ENCODE data around the gene ZHX3. TPM values are rescaled to one million over a fixed set of nuclear protein-coding genes. Genes with fewer than 3 reads are reported as not detected.

Gene ZHX3
- total and polyA plus RNA-seq, 2 of the 13 experiments (the other 11 are each of a cell fraction or from before 2014, with no cell fraction given): 8.4 to 11.7 TPM

DNA sequence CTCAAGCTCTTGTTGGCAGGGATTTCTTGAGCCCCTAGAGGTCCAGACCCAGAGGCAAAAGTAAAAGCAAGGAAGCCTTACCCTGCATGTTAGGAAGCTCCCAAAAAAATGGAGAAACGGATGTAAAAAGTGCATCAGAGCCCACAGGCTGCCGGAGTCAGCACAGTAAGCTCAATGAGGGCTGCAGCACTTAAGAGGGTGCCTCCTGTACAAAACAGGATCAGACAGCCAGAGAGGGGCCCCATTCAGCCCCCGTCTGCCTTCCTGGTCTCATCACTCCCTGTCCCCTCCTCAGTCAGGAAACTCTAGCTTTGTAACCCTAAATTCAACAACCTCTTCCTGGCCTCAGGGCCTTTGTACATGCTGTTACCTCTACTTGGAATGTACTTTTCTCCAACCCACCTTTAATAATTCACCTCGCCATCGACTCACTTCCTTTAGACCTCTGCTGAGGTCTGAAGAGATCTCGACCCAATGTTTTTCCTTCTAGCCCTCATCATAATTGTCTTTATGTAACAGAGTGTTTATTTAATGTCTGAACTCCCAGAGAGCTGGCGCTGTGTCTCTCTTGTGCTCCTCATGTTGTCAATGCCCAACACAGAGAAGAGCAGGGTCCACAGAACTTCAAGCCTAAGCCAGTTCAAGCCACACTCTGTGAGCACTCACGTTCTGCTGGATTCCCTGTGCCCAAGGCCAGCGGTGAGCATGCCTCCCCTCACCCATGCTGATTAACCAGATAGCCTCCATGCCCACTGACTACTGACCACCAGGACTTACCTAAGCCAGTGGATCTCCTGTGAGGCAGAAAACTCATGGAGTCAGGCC lies 183.0 kb downstream of the ZHX3 start (continued):
- TF ChIP-seq RBFOX2 (IDR thresholded peaks at IDR 0.05; ENCODE audit: low read depth, low read length) (no peak), ZNF776 (CRISPR knock-in tag; IDR thresholded peaks at IDR 0.05) (no peak), GLI4 (CRISPR knock-in tag; IDR thresholded peaks at IDR 0.05; ENCODE audit: borderline replicate concordance) (peak; percentile 81; the same call in 1 of the 2 replicates), ZBTB21 (CRISPR knock-in tag; IDR thresholded peaks at IDR 0.05) (no peak), XRCC5 (optimal IDR thresholded peaks at IDR 0.05; ENCODE audit: low read length) (no peak), ZNF501 (CRISPR knock-in tag; IDR thresholded peaks at IDR 0.05) (peak; percentile 13; the same call in 1 of the 2 replicates), AGO2 (optimal IDR thresholded peaks at IDR 0.05; ENCODE audit: low read depth, low read length) (no peak), IKZF1 (IDR thresholded peaks at IDR 0.05) (no peak), SNAPC2 (CRISPR knock-in tag; IDR thresholded peaks at IDR 0.05) (0 out of 2 replicates have a peak, but pooled peaks have one; percentile 3), KLF11 (CRISPR knock-in tag; IDR thresholded peaks at IDR 0.05) (no peak), HDAC2 (CRISPR knock-in tag; IDR thresholded peaks at IDR 0.05) (no peak), ZNF274 (CRISPR knock-in tag; IDR thresholded peaks at IDR 0.05) (0 out of 2 replicates have a peak, but pooled peaks have one; percentile 43), ZNF773 (CRISPR knock-in tag; IDR thresholded peaks at IDR 0.05; ENCODE audit: borderline replicate concordance) (no peak), ZNF33B (CRISPR knock-in tag; IDR thresholded peaks at IDR 0.05) (0 out of 2 replicates have a peak, but pooled peaks have one; percentile 23), KMT2A (CRISPR knock-in tag; IDR thresholded peaks at IDR 0.05) (no peak), HIVEP1 (CRISPR knock-in tag; IDR thresholded peaks at IDR 0.05) (no peak)
- TF ChIP-seq, protein P1, sequence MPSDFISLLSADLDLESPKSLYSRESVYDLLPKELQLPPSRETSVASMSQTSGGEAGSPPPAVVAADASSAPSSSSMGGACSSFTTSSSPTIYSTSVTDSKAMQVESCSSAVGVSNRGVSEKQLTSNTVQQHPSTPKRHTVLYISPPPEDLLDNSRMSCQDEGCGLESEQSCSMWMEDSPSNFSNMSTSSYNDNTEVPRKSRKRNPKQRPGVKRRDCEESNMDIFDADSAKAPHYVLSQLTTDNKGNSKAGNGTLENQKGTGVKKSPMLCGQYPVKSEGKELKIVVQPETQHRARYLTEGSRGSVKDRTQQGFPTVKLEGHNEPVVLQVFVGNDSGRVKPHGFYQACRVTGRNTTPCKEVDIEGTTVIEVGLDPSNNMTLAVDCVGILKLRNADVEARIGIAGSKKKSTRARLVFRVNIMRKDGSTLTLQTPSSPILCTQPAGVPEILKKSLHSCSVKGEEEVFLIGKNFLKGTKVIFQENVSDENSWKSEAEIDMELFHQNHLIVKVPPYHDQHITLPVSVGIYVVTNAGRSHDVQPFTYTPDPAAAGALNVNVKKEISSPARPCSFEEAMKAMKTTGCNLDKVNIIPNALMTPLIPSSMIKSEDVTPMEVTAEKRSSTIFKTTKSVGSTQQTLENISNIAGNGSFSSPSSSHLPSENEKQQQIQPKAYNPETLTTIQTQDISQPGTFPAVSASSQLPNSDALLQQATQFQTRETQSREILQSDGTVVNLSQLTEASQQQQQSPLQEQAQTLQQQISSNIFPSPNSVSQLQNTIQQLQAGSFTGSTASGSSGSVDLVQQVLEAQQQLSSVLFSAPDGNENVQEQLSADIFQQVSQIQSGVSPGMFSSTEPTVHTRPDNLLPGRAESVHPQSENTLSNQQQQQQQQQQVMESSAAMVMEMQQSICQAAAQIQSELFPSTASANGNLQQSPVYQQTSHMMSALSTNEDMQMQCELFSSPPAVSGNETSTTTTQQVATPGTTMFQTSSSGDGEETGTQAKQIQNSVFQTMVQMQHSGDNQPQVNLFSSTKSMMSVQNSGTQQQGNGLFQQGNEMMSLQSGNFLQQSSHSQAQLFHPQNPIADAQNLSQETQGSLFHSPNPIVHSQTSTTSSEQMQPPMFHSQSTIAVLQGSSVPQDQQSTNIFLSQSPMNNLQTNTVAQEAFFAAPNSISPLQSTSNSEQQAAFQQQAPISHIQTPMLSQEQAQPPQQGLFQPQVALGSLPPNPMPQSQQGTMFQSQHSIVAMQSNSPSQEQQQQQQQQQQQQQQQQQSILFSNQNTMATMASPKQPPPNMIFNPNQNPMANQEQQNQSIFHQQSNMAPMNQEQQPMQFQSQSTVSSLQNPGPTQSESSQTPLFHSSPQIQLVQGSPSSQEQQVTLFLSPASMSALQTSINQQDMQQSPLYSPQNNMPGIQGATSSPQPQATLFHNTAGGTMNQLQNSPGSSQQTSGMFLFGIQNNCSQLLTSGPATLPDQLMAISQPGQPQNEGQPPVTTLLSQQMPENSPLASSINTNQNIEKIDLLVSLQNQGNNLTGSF (CRISPR knock-in tag; IDR thresholded peaks at IDR 0.05): no peak
- TF ChIP-seq, protein P2, sequence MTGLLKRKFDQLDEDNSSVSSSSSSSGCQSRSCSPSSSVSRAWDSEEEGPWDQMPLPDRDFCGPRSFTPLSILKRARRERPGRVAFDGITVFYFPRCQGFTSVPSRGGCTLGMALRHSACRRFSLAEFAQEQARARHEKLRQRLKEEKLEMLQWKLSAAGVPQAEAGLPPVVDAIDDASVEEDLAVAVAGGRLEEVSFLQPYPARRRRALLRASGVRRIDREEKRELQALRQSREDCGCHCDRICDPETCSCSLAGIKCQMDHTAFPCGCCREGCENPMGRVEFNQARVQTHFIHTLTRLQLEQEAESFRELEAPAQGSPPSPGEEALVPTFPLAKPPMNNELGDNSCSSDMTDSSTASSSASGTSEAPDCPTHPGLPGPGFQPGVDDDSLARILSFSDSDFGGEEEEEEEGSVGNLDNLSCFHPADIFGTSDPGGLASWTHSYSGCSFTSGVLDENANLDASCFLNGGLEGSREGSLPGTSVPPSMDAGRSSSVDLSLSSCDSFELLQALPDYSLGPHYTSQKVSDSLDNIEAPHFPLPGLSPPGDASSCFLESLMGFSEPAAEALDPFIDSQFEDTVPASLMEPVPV (CRISPR knock-in tag; IDR thresholded peaks at IDR 0.05): no peak
- TF ChIP-seq, protein P3, sequence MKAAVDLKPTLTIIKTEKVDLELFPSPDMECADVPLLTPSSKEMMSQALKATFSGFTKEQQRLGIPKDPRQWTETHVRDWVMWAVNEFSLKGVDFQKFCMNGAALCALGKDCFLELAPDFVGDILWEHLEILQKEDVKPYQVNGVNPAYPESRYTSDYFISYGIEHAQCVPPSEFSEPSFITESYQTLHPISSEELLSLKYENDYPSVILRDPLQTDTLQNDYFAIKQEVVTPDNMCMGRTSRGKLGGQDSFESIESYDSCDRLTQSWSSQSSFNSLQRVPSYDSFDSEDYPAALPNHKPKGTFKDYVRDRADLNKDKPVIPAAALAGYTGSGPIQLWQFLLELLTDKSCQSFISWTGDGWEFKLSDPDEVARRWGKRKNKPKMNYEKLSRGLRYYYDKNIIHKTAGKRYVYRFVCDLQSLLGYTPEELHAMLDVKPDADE (CRISPR knock-in tag; IDR thresholded peaks at IDR 0.05): no peak
- TF ChIP-seq, protein P4, sequence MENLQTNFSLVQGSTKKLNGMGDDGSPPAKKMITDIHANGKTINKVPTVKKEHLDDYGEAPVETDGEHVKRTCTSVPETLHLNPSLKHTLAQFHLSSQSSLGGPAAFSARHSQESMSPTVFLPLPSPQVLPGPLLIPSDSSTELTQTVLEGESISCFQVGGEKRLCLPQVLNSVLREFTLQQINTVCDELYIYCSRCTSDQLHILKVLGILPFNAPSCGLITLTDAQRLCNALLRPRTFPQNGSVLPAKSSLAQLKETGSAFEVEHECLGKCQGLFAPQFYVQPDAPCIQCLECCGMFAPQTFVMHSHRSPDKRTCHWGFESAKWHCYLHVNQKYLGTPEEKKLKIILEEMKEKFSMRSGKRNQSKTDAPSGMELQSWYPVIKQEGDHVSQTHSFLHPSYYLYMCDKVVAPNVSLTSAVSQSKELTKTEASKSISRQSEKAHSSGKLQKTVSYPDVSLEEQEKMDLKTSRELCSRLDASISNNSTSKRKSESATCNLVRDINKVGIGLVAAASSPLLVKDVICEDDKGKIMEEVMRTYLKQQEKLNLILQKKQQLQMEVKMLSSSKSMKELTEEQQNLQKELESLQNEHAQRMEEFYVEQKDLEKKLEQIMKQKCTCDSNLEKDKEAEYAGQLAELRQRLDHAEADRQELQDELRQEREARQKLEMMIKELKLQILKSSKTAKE (CRISPR knock-in tag; IDR thresholded peaks at IDR 0.05; ENCODE audit: borderline replicate concordance): no peak
